Measurements from ENCODE around the gene REN. TPM values are rescaled to one million over a fixed set of nuclear protein-coding genes. Genes with fewer than 3 reads are reported as not detected.

The REN gene
- total RNA-seq, 4 donors from 2014 or later: not detected

DNA sequence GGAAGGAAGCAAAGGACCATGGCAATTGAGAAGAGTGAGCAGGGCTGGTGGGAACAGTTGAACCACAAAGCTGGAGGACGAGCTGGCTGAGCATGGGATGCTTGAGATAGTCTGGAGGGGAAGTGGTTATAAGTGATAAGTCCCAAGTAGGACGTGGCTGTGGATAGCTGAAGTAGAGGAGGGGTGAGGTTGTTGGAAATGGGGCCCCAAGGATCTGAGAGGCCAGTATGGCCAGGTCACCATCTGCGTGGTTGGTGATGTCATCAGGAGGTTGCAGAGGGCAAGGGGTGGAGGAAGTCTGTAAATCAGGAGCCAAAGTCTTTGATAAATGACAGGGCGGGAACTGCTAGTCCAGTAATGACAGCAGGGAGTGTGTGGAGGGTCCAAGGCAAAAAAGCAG is 11.0 kb upstream of the REN start:
- TF ChIP-seq, protein P1, sequence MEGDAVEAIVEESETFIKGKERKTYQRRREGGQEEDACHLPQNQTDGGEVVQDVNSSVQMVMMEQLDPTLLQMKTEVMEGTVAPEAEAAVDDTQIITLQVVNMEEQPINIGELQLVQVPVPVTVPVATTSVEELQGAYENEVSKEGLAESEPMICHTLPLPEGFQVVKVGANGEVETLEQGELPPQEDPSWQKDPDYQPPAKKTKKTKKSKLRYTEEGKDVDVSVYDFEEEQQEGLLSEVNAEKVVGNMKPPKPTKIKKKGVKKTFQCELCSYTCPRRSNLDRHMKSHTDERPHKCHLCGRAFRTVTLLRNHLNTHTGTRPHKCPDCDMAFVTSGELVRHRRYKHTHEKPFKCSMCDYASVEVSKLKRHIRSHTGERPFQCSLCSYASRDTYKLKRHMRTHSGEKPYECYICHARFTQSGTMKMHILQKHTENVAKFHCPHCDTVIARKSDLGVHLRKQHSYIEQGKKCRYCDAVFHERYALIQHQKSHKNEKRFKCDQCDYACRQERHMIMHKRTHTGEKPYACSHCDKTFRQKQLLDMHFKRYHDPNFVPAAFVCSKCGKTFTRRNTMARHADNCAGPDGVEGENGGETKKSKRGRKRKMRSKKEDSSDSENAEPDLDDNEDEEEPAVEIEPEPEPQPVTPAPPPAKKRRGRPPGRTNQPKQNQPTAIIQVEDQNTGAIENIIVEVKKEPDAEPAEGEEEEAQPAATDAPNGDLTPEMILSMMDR (IDR thresholded peaks at IDR 0.05; ENCODE audit: low read depth): no peak

DNA sequence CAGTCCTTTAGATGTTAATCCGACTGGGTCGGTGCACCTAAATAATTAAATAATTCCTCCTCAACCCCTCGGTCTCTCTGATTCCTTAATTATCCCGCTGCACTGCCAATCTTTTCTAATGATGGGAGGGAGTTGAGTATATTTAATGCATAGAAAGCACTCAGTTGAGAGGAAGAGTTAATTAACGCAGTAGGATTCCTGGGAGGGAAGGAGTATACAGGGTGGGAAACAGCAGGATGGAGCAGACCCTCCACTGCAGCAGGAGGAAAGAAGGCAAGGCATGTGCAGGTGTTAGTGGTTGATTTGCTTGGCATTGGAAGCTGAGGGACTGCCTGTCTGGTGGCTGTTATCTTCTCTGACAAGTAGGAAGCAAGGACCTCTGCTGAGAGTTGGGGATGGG is 9.9 kb upstream of the REN start:
- TF ChIP-seq, protein P1 (IDR thresholded peaks at IDR 0.05; ENCODE audit: low read depth): no peak

DNA sequence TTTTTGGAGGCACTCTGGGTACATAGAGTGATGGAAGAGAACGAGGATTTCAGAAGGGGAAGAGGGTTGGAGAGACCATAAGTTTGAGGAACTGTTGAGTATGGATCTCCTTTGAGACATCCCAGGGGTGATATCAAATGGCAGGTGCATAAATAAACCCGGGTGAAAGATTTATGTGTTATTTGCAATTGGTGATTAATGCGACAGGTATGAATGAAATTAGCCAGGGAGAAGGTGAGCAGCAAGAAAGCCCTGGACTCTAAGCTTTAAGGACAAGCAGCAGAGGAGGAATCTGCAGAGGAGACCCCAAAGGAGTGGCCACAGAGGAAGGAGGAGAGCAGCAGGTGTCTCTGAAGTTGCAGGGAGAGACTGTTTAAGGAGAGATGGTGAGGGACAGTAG is 8.8 kb upstream of the REN start:
- TF ChIP-seq, protein P1 (IDR thresholded peaks at IDR 0.05; ENCODE audit: low read depth): no peak

DNA sequence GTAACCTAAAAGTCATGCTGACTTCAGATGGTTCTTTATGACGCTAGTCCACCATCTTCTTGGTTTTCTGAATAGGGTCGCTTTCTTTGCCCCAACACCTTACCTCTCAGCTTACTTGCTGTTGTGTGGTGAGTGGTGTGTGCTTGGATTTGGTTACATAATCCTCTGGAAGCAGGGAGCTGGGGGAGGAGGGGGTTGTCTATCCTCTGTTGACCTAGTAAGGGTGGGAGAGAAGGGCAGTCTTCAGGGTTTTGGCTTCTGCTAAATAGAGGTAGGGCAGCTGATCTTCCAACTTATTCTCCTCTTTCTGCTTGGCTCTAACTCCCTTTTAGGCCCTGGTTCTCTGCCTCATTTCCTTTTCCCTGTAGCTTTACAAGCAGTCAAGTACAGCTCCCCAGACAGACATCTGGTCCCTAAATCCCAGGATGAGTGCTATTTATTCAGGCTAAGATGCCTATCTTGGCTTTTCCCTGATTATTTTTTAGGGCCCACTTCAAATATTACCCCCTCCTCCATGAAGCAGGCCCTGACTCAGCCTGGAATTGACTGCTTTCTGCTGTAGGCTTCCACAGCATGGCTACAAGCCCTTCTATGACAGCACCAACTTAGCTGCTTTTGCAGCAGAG is 6.4 kb upstream of the REN start:
- TF ChIP-seq, protein P1 (IDR thresholded peaks at IDR 0.05; ENCODE audit: low read depth): no peak

DNA sequence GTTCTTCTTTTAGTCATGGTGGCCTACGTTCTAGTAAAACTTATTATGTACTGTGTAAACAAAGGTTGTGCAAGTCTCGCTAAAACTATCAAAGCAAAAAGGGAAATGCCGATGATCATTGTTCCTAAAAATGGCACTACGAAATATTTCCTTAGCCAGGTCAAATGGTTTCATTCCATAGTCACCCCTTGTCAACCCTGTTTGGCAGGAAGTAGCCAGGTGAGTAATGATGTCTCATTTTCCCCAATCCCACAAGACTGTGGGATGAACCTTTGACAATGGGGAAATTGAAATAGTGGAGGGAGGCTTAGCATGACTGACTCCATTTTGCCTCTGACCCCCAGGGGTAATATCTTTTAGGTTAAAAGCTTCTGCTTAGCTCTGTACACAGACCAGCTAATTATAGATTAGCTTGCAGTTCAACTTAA is 5.6 kb upstream of the REN start:
- TF ChIP-seq, protein P1 (IDR thresholded peaks at IDR 0.05; ENCODE audit: low read depth): no peak

DNA sequence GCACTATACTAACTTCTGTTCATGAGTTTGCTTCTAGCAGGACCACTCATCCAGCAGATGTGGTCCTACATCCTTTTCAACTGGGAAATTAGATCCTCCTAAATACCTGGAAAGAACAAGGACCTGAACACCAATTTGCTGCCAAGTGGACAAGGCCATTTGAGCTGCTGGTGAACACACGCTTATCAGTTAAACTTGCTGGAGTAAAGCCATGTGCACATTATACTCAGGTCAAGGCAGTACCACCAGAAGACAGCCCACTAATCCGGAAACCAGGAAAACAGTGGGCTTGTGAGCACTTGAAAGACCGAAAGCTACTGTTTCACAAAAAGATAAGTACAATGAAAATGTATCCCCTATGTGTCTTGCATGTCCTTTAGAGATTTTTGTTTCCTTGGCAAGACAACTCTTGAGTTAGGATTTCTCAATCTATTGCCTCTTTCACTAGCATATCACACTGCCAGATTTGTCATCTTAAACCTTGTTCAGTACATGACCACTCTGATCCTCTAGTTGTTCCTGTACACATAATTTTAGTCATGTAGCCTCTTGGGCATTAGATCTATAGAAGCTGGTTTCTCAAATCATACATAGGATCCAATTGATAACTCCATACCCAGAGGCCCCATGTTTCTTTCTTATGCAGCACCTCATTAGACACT is 4.5 kb upstream of the REN start:
- TF ChIP-seq, protein P1 (IDR thresholded peaks at IDR 0.05; ENCODE audit: low read depth): no peak

DNA sequence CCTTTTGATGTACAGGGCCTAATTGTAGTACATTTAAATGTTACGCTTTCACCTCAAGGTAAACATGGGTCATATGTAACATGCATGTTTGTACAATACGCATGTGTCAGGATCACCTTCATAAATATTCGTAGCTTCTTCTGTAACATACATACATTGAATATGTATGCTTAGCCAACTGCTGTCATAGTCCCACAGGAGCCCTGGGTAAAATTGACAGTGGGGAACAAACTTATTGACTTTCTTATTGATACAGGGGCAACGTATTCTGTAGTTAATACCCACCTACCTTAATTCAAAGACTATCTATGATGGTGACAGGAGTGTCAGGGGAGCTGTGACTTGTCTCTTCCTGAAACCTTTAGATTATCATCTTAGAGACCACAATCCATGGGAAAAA is 3.7 kb upstream of the REN start:
- TF ChIP-seq, protein P1 (IDR thresholded peaks at IDR 0.05; ENCODE audit: low read depth): no peak

Data from subcutaneous adipose tissue (tissue), 4 donors.